ENCODE data around the gene GEMIN7.
A peak's percentile ranks its signal among the peaks of the same experiment; 100 is the strongest.
"Not testable (repeated sequence)": the region's sequence is repeated elsewhere in the genome, so short reads cannot be mapped to it uniquely, and the experiment has no call there.

The GEMIN7 gene

GRCh38 chr19:45107621-45108150 is 28.6 kb downstream of the GEMIN7 start:
- DNase-seq, result no peak

- DNase-seq, result no peak
These were observed 31.8 kb downstream of the GEMIN7 start for GRCh38 chr19:45110851-45111266.

DNA sequence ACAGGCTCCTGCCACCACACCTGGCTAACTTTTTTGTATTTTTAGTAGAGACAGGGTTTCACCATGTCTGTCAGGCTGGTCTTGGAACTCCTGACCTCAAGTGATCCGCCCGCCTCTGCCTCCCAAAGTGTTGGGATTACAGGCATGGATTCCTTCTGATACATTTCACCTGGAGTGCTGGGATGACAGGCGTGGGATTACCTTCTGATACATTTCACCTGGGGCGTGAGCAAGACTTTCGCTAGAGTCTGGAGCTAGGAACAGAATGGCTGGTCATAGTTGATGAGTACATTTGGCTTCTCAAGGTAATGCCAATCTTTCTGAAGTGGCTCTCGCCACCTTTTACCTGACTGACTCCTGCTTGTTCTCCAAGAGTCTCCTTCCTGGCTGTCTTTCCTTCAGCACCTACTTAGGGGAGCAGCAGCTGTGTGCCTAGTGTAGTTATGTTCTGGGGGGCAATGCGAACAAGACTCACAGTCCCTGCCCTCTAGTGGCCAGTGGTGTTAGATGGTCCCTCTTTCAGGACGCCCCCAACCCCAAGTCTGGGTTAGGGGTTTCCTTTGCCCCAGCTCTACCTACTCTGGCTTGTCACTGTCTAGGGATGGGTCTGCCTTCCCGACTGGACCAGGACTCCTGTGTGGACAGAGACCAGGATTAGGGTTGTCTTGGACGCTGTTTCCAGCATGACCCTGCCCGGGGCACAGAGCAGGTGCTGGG is 33.2 kb downstream of the GEMIN7 start:
- DNase-seq, result no peak

GRCh38 chr19:45113628-45114027 is 34.6 kb downstream of the GEMIN7 start:
- DNase-seq, result no peak

GRCh38 chr19:45114116-45114515 is 35.1 kb downstream of the GEMIN7 start:
- no peak for DNase-seq

DNA sequence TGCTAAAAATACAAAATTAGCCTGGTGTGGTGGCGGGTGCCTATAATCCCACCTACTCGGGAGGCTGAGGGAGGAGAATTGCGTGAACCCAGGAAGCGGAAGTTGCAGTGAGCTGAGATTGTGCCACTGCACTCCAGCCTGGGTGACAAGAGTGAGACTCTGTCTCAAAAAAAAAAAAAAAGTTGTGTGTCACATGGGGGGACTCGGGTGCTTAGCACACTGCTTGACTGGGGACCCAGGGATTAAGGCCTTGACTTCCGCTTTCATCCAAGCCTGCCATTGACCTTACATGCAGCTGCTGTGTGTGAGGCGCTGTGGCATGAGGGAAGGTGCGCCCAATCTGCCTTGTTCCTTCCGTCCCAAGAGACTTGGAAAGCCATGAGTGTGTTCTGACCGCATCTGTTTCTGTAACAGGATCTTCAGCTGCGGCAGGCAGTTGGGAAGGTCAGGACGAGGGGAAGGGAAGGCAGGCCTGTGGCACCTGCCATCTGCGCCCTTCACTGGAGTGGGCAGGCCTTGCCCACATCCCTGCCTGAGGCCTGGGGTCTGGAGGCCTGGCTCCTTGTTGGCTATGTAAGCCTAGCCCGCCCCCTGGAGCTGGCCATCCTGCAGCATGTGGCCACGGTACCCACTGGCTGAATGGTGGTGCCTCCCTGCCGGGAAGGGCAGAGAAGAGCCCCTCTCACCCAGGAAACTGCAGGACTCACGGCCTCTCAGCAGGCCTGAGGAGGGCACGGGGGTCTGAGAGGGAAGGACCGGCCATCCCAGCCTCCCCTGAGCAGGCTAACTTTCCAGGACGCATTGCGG is 37.0 kb downstream of the GEMIN7 start:
- no peak for DNase-seq

DNA sequence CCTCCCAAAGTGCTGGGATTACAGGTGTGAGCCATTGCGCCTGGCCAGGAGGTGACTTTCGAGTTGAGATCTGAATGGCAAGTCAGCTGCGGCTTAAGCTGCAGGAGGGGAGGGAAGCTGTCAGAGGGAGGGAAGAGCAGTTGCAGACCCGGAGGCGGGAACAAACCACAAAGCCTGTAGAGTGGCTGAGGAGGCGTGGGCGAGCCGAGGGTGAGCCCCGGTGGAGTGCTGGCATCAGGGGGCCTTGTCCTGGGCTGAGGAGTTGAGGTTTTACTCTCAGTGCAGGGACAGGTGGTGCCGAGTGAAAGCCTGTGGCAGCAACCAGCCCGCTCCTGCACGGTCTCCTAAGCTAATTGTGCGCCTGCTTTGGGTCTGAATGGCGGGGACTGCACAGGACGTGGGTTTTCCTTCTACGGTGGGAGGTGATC is 38.1 kb downstream of the GEMIN7 start:
- DNase-seq, result peak; percentile 6

DNA sequence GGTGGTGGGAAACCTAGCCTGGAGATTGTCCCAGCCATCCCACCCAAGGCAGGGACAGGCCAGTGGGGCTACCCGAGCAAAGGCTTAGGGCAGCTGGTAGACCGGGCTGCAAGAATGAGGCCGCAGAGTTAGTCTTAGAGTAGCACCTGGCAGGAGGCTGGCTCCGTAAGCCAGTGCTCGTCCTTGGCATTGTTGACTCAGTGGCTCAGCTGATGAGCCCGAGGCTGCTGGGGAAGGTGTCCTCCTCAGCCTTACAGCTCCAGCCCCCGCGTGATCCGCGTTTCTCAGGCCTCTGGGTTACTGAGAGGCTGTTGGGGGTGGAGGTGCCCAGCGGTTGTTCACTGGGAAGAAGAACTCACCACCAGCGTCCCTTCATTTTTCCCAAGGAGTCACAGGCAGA is 38.6 kb downstream of the GEMIN7 start:
- no peak for DNase-seq

DNA sequence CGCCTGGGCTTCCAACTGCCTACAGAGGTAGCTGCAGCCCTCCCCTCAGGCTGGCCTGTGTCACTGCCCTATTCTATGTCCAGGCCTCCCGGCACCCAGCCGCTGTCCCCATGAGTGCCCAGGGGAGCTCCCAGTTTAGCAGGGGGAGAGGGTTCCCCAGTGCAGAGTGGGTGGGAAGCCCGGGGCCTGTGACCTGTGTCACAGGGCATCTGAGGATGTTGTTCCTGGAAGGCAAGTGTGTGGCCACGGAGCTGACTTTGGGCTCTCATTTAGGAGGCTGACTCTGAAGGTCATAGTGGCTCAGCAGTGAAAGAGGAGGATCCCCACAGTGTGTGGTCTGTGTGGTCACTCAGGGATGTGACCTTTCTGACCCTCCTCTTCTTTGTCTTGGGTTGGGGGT is 39.0 kb downstream of the GEMIN7 start:
- DNase-seq, result no peak

GRCh38 chr19:45118591-45119355 is 39.7 kb downstream of the GEMIN7 start:
- not testable (repeated sequence) for DNase-seq

- no peak for DNase-seq
These were observed 40.5 kb downstream of the GEMIN7 start for GRCh38 chr19:45119582-45119981.

GRCh38 chr19:45121827-45122345 is 42.8 kb downstream of the GEMIN7 start:
- no peak for DNase-seq

- no peak for DNase-seq
These were observed 43.8 kb downstream of the GEMIN7 start for GRCh38 chr19:45122832-45123231.

DNA sequence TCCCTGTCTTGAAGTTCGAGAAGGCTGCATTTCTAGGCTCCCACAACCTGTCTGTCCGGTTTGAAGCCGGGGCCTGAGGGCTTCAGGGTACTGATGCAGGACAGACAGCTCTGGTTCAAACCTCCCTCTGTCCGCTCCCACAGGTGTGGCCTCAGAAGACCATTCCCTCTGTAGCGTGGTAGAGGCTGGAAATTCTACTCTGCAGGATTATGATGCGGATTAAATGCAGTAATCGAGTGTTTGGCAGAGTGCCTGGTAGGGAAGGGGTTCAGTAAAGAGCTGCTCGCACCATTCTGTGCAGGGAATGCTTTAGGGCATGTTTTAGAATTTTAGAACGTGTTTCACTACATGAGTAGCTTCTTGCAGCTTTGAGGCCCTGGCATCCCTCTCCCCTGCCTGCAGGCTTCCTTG is 44.4 kb downstream of the GEMIN7 start:
- no peak for DNase-seq

DNA sequence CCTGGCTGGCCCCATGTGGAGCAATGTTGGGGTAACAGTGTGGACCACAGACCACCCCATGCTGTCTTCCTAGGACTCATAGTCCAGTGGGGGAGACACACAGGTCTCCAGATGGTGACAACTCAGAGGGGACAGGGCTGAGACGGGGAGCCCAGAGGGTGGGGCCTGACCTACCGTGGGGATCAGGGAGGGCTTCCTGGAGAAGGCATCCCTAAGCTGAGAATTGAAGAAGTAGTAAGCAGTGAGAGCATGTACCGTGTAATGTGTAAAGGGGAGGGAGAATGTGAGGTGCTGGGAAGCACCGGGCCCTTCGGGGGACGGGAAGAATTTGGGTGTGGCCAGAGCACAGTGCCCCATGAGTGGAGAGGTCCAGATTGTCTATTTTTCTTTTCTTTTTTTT is 45.0 kb downstream of the GEMIN7 start:
- DNase-seq, result no peak

DNA sequence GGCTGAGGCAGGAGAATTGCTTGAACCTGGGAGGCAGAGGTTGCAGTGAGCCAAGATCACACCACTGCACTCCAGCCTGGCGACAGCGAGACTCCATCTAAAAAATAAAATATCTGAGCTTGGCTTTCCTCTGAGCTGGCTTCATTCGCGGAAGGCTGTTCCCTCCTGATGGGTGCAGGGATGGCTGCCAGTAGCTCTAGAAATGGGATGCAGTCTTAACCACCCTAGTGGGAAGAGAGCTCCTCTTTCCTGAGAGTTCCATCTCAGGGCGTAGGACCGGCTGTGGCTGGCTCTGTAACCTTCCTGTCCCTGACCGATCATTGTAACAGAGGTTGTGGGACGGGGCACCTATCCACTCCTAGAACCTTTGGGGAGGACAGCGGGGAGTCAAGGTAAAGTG is 46.3 kb downstream of the GEMIN7 start:
- no peak for DNase-seq

GRCh38 chr19:45125975-45126493 is 47.0 kb downstream of the GEMIN7 start:
- no peak for DNase-seq

DNA sequence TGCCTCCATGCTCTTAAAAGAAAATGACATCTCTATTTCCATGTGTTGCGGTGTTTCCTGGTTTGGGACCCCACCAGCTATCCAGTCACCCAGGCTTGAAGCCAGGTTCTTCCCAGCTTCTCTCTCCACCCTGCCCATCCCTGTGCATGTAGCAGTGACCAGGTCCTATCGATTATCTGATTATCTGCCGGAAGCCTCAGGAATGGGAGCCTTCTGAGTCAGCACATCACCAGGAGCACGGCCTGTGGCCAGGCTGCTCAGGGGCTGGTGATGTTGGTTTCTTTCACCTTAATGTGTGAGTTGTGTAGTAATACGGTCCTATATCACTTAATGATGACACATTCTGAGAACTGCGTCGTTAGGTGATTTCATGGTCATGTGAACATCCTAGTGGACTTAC is 47.6 kb downstream of the GEMIN7 start:
- DNase-seq, result no peak

GRCh38 chr19:45128146-45128545 is 49.1 kb downstream of the GEMIN7 start:
- DNase-seq, result no peak

GRCh38 chr19:45128806-45129205 is 49.7 kb downstream of the GEMIN7 start:
- DNase-seq, result no peak

GRCh38 chr19:45130236-45130635 is 51.2 kb downstream of the GEMIN7 start:
- DNase-seq, result no peak

DNA sequence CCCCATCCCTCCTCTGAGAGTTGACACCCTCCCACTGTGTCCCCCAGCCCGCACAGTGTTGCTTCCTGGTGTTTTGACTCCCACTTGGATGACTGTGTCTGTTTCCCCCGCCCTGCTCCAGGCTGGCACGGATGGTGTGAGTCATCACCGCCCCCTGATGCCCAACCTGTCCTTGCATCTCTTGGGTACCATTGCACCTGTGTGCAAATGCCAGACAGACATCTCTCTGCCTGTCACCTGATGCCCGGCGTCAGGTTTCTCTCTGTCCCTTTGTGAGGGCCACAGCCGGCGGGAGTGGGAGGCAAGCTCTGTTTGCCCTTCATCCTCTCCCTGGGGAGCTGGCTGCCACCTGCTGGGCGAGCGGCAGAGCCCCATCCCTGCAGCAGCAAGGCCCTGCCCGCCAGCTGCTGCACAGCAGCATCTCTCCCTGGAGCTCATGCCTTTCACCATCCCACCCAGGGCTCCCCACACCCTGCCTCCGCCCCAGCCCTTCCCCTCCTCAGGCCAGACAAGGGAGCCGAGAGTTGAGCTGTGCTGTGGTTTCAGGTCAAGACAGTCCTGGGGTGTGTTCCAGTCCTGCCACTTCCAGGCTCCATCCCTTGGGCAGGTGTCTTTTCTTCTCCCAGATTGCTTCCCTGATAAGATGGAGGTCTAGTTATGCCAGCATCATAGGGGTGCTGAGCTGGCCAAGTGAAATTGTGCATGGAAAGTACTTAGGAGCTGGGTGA is 52.0 kb downstream of the GEMIN7 start:
- DNase-seq, result no peak

Data from NCI-H2227 treated with DMSO at 0.1 percent for 48 hours (cell line).